Caco-2 (cell line): ENCODE results near the gene CHM. TPM values are rescaled to one million over a fixed set of nuclear protein-coding genes. Genes with fewer than 3 reads are reported as not detected.
A peak's percentile ranks its signal among the peaks of the same experiment; 100 is the strongest.

Experiments
- BruUV-seq: library from RNA; stranded (reverse); fragments of 400-500 nt; replicated peaks from 2 replicates; lab custom pipeline; 2021; lab: Mats Ljungman, UMichigan
- CTCF ChIA-PET: fragments of 300-600 bp; sonication (Branson Sonifier 250); formaldehyde crosslinking; loops from one replicate; lab custom pipeline; 2022; ENCODE audit warnings: antibody characterized with exemption; lab: Charles Lee
- POLR2A ChIA-PET: fragments of 300-600 bp; sonication (Branson Sonifier 250); formaldehyde crosslinking; loops from one replicate; lab custom pipeline; 2022; ENCODE audit warnings: antibody characterized with exemption; lab: Charles Lee
- DNase-seq, 2 experiments: peaks; one replicate each; pipeline versions ENCODE4 v3.0.0 to v3.0.0-alpha.2; 2020 to 2022
- H3K27me3 ChIP-seq: replicated peaks from 2 replicates; pipeline ENCODE4 v1.6.0; 2011; ENCODE audit warnings: low read length; ENCODE audit not compliant: control insufficient read depth, insufficient read depth
- H3K36me3 ChIP-seq: 2 replicates; pipeline ENCODE4 v1.5.1; 2011; ENCODE audit warnings: low read length; ENCODE audit not compliant: control insufficient read depth, insufficient read depth
- H3K4me1 ChIP-seq: fragments of 250-450 bp; sonication (Bioruptor Pico); 2 replicates; pipeline ENCODE4 v1.5.1; 2020; ENCODE audit warnings: mild to moderate bottlenecking
- H3K4me3 ChIP-seq: 2 replicates; pipeline ENCODE4 v1.5.1; 2011; ENCODE audit warnings: low read depth, mild to moderate bottlenecking, control low read depth, low read length
- H3K9me3 ChIP-seq: fragments of 250-450 bp; sonication (Bioruptor Pico); 2 replicates; pipeline ENCODE4 v1.5.1; 2020; ENCODE audit warnings: mild to moderate bottlenecking, moderate library complexity
- H3K27ac Mint-ChIP-seq: one replicate; pipeline ENCODE4 v1.8.0; 2022; ENCODE audit warnings: mixed read lengths; ENCODE audit not compliant: unreplicated experiment
- H3K27me3 Mint-ChIP-seq: one replicate; pipeline ENCODE4 v1.8.0; 2022; ENCODE audit warnings: mixed read lengths; ENCODE audit not compliant: insufficient read depth, unreplicated experiment
- H3K36me3 Mint-ChIP-seq: one replicate; pipeline ENCODE4 v1.8.0; 2022; ENCODE audit warnings: mild to moderate bottlenecking, mixed read lengths; ENCODE audit not compliant: insufficient read depth, unreplicated experiment
- H3K4me1 Mint-ChIP-seq: one replicate; pipeline ENCODE4 v1.8.0; 2022; ENCODE audit warnings: low read depth, mixed read lengths; ENCODE audit not compliant: unreplicated experiment
- H3K4me3 Mint-ChIP-seq: one replicate; pipeline ENCODE4 v1.8.0; 2022; ENCODE audit warnings: mild to moderate bottlenecking, moderate library complexity, mixed read lengths; ENCODE audit not compliant: unreplicated experiment
- H3K9me3 Mint-ChIP-seq: one replicate; pipeline ENCODE4 v1.8.0; 2022; ENCODE audit warnings: mixed read lengths; ENCODE audit not compliant: unreplicated experiment
- CTCF ChIP-seq, 2 experiments: fragments of 200-600 bp in 1 of 2; IDR thresholded peaks; 1 replicate in 1 of 2; 2 replicates in 1 of 2; pipeline versions ENCODE4 v1.5.1 to v1.8.0; 2011 to 2022; ENCODE audit warnings: antibody characterized with exemption in 1 of 2, control low read depth in 1 of 2, inconsistent platforms in 1 of 2, low read depth in 1 of 2, low read length in 1 of 2, mild to moderate bottlenecking in 1 of 2, moderate library complexity in 1 of 2; ENCODE audit not compliant: insufficient read depth in 1 of 2, severe bottlenecking in 1 of 2, unreplicated experiment in 1 of 2
- intact Hi-C: fragments of 100-400 bp; cut with micrococcal nuclease; formaldehyde crosslinking; loops from one replicate; pipeline ENCODE4 v1.10.0; 2022; ENCODE audit not compliant: unreplicated experiment
- total RNA-seq: library from RNA; stranded (reverse); gene quantifications from 2 replicates; pipeline ENCODE4 v1.2.3, GENCODE V29; 2022

The CHM gene
- total RNA-seq, 1 experiment from 2014 or later: 24.0 TPM

DNA sequence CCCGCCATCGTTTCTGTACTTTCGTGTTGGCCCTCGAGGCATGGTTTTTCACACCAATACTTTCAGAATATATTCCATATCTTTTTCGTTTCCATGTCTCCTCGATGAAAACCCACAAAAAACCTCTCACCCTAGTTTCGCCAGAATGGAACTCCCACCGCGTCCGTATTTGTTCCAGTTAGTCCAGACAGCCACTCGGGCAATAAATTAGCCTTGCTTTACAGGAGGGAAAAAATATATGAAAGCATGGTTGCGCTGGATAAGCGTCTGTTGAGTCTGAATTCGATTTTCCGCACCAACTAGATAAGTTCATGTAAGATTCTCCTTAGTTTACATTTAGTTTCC, 550 bp upstream of the CHM start:
- peak overlapping the region; percentile 55 for H3K4me3 ChIP-seq
- H3K4me1 ChIP-seq: no peaks in the 10 kb centered on the region
- Mint-ChIP-seq H3K4me3 (no peak overlapping the region), H3K27ac (no peak overlapping the region), H3K27me3 (no peaks in the 10 kb centered on the region), H3K9me3 (no peaks in the 10 kb centered on the region), H3K36me3 (no peaks in the 10 kb centered on the region), H3K4me1 (no peaks in the 10 kb centered on the region)
- no peaks in the 10 kb centered on the region for H3K9me3 ChIP-seq
- POLR2A ChIA-PET: no interaction called here
- CTCF ChIA-PET: no interaction called here
- no peak for TF ChIP-seq CTCF (IDR thresholded peaks at IDR 0.05; ENCODE audit: insufficient read depth in 1 of 2, low read depth in 1 of 2, low read length in 1 of 2, severe bottlenecking in 1 of 2, unreplicated experiment in 1 of 2)
- intact Hi-C loops: loop anchor here (2.0 kb wide), 1 partner anchor 45 kb away; no protein-coding TSS in a partner anchor
- H3K27me3 ChIP-seq: no peaks in the 10 kb centered on the region
- H3K36me3 ChIP-seq: no peaks in the 10 kb centered on the region
- no peak for DNase-seq
- no TSS peak for BruUV-seq

GRCh38 chrX:86044216-86044615, 3.1 kb downstream of the CHM start:
- Histone ChIP-seq H3K9me3 (no peaks in the 10 kb centered on the region), H3K4me3 (no peak overlapping the region), H3K4me1 (no peaks in the 10 kb centered on the region), H3K27me3 (no peaks in the 10 kb centered on the region), H3K36me3 (no peaks in the 10 kb centered on the region)
- ChIA-PET CTCF (no interaction called here), POLR2A (no interaction called here)
- Mint-ChIP-seq H3K27ac (no peak overlapping the region), H3K4me1 (peaks cover 7% of the 10 kb centered on the region), H3K9me3 (no peaks in the 10 kb centered on the region), H3K36me3 (peaks cover 5% of the 10 kb centered on the region), H3K4me3 (no peak overlapping the region), H3K27me3 (no peaks in the 10 kb centered on the region)
- no TSS peak for BruUV-seq
- intact Hi-C loops: no loop called here
- DNase-seq: no peak
- TF ChIP-seq CTCF (IDR thresholded peaks at IDR 0.05; ENCODE audit: insufficient read depth in 1 of 2, low read depth in 1 of 2, low read length in 1 of 2, severe bottlenecking in 1 of 2, unreplicated experiment in 1 of 2): no peak

- no peak for TF ChIP-seq CTCF (IDR thresholded peaks at IDR 0.05; ENCODE audit: insufficient read depth in 1 of 2, low read depth in 1 of 2, low read length in 1 of 2, severe bottlenecking in 1 of 2, unreplicated experiment in 1 of 2)
- no peaks in the 10 kb centered on the region for H3K4me1 ChIP-seq
- CTCF ChIA-PET: no interaction called here
- no TSS peak for BruUV-seq
- DNase-seq: peak; percentile 24 to 57
- no peaks in the 10 kb centered on the region for H3K36me3 ChIP-seq
- H3K4me1 Mint-ChIP-seq: peaks cover 7% of the 10 kb centered on the region
- H3K9me3 ChIP-seq: no peaks in the 10 kb centered on the region
- H3K27me3 ChIP-seq: no peaks in the 10 kb centered on the region
- H3K4me3 Mint-ChIP-seq: peak overlapping the region; percentile 79
- H3K4me3 ChIP-seq: peak overlapping the region; percentile 18; the same call in 1 of the 2 replicates
- POLR2A ChIA-PET: interaction anchor here (0.7 kb wide), 1 partner anchor 120 kb away, joined by 3 read pairs; no protein-coding TSS in a partner anchor
- H3K27ac Mint-ChIP-seq: peak overlapping the region; percentile 94
- H3K36me3 Mint-ChIP-seq: peaks cover 5% of the 10 kb centered on the region
- intact Hi-C loops: no loop called here
- H3K27me3 Mint-ChIP-seq: no peaks in the 10 kb centered on the region
- no peaks in the 10 kb centered on the region for H3K9me3 Mint-ChIP-seq
Observed at GRCh38 chrX:86039625-86040568, 7.5 kb downstream of the CHM start.
